SK-N-SH (cell line): Measurements from ENCODE around the gene FLRT1. TPM values are rescaled to one million over a fixed set of nuclear protein-coding genes. Genes with fewer than 3 reads are reported as not detected.

Source experiments
- CTCF ChIA-PET: fragments of 300-600, 350-600 bp; formaldehyde crosslinking; extraction: SDS; loops from one replicate; lab custom pipeline; 2021; lab: Yijun Ruan, JAX
- POLR2A ChIA-PET: fragments of 350-600 bp; sonication (Branson Sonifier 250); formaldehyde crosslinking; extraction: SDS; loops from one replicate; lab custom pipeline; 2020; ENCODE audit warnings: antibody characterized with exemption, inconsistent platforms; lab: Yijun Ruan, JAX
- DNase-seq: peaks from one replicate; pipeline ENCODE4 v3.0.0; 2012
- H2AFZ ChIP-seq: fragments of 200-600 bp; sonication (generic); 2 replicates; pipeline ENCODE4 v1.8.1; 2016; ENCODE audit warnings: antibody characterized with exemption, mild to moderate bottlenecking, low read depth
- H3F3A ChIP-seq: fragments of 200-600 bp; sonication (generic); replicated peaks from 2 replicates; pipeline ENCODE3; 2016; ENCODE audit warnings: antibody characterized with exemption, mild to moderate bottlenecking; ENCODE audit not compliant: insufficient read depth
- H3K27ac ChIP-seq, 2 experiments: fragments of 200-500 bp in 1 of 2; fragments of 200-600 bp in 1 of 2; sonication (Bioruptor generic) in 1 of 2; sonication (generic), shearing (Covaris generic) in 1 of 2; 2 replicates each; pipeline versions ENCODE4 v1.5.1 to v1.6.1; 2014 to 2016; ENCODE audit warnings: low read depth in 2 of 2, inconsistent platforms in 1 of 2, low read length in 1 of 2, mild to moderate bottlenecking in 1 of 2, mixed read lengths in 1 of 2
- H3K27me3 ChIP-seq: fragments of 200-600 bp; sonication (generic), shearing (Covaris generic); 2 replicates; pipeline ENCODE4 v1.6.1; 2016; ENCODE audit warnings: mixed run types; ENCODE audit not compliant: insufficient read depth
- H3K36me3 ChIP-seq, 2 experiments: fragments of 200-500 bp in 1 of 2; fragments of 200-600 bp in 1 of 2; sonication (Bioruptor generic) in 1 of 2; sonication (generic) in 1 of 2; replicated peaks in 1 of 2; 2 replicates each; pipeline versions ENCODE3 to v1.5.1; 2014 to 2016; ENCODE audit warnings: low read length in 1 of 2, mild to moderate bottlenecking in 1 of 2; ENCODE audit not compliant: insufficient read depth in 2 of 2, control insufficient read depth in 1 of 2
- H3K4me1 ChIP-seq, 2 experiments: fragments of 200-500 bp in 1 of 2; fragments of 200-600 bp in 1 of 2; sonication (Bioruptor generic) in 1 of 2; sonication (generic), shearing (Covaris generic) in 1 of 2; 2 replicates each; pipeline versions ENCODE4 v1.5.1 to v1.6.1; 2014 to 2016; ENCODE audit warnings: low read depth in 1 of 2, low read length in 1 of 2, mixed run types in 1 of 2; ENCODE audit not compliant: insufficient read depth in 2 of 2, control insufficient read depth in 1 of 2
- H3K4me2 ChIP-seq: fragments of 200-600 bp; sonication (generic), shearing (Covaris generic); 2 replicates; pipeline ENCODE4 v1.6.1; 2017; ENCODE audit warnings: mixed run types
- H3K4me3 ChIP-seq, 2 experiments: fragments of 200-500 bp in 1 of 2; fragments of 200-600 bp in 1 of 2; sonication (Bioruptor generic) in 1 of 2; sonication (generic), shearing (Covaris generic) in 1 of 2; 2 replicates each; pipeline versions ENCODE4 v1.5.1 to v1.8.1; 2014 to 2016; ENCODE audit warnings: low read depth in 2 of 2, inconsistent platforms in 1 of 2, low read length in 1 of 2, mild to moderate bottlenecking in 1 of 2, mixed read lengths in 1 of 2, moderate library complexity in 1 of 2
- H3K79me2 ChIP-seq: fragments of 200-600 bp; sonication (generic); 2 replicates; pipeline ENCODE4 v1.8.1; 2017; ENCODE audit warnings: mild to moderate bottlenecking; ENCODE audit not compliant: insufficient read depth
- H3K9ac ChIP-seq: fragments of 200-600 bp; sonication (generic); 2 replicates; pipeline ENCODE4 v1.6.1; 2017; ENCODE audit warnings: mixed run types
- H3K9me2 ChIP-seq: fragments of 200-600 bp; sonication (generic); 2 replicates; pipeline ENCODE4 v1.6.1; 2017; ENCODE audit warnings: mixed run types
- H3K9me3 ChIP-seq: fragments of 200-600 bp; sonication (generic); 2 replicates; pipeline ENCODE4 v1.6.1; 2017; ENCODE audit warnings: mixed run types, mild to moderate bottlenecking, moderate library complexity
- H4K20me1 ChIP-seq: fragments of 200-600 bp; sonication (generic); 2 replicates; pipeline ENCODE4 v1.6.1; 2017; ENCODE audit warnings: mild to moderate bottlenecking, mixed run types; ENCODE audit not compliant: insufficient read depth
- EP300 ChIP-seq, 2 experiments: IDR thresholded peaks; 2 replicates each; pipeline versions ENCODE4 v1.4.0 to v1.6.1; 2012; ENCODE audit warnings: borderline replicate concordance in 1 of 2, low read depth in 1 of 2, low read length in 1 of 2
- FOSL2 ChIP-seq: IDR thresholded peaks from 2 replicates; pipeline ENCODE4 v1.4.0; 2012; ENCODE audit warnings: low read depth, mild to moderate bottlenecking, moderate library complexity, borderline replicate concordance
- FOXJ3 ChIP-seq: sonication (generic); formaldehyde crosslinking; IDR thresholded peaks from 2 replicates; pipeline ENCODE4 v1.5.1; 2020; ENCODE audit warnings: mild to moderate bottlenecking, missing genetic modification reagents
- FOXM1 ChIP-seq: IDR thresholded peaks from 2 replicates; pipeline ENCODE4 v1.4.0; 2012; ENCODE audit warnings: low read depth, mild to moderate bottlenecking
- MXI1 ChIP-seq: IDR thresholded peaks from 2 replicates; pipeline ENCODE4 v1.6.1; 2012; ENCODE audit warnings: mild to moderate bottlenecking, low read depth, low read length, improper control_type of control experiment
- POLR2AphosphoS5 ChIP-seq: IDR thresholded peaks from 2 replicates; pipeline ENCODE4 v1.6.1; 2012; ENCODE audit warnings: low read depth, low read length
- RAD21 ChIP-seq: IDR thresholded peaks from 2 replicates; pipeline ENCODE4 v1.6.1; 2012; ENCODE audit warnings: mild to moderate bottlenecking, low read length
- TAF1 ChIP-seq: IDR thresholded peaks from 2 replicates; pipeline ENCODE4 v1.6.1; 2012; ENCODE audit warnings: low read depth, mild to moderate bottlenecking, low read length, moderate library complexity, borderline replicate concordance
- TEAD4 ChIP-seq: IDR thresholded peaks from 2 replicates; pipeline ENCODE4 v1.4.0; 2012; ENCODE audit warnings: mild to moderate bottlenecking, borderline replicate concordance; ENCODE audit not compliant: insufficient read depth
- WGBS: methylation state at CpG from one replicate; pipeline ENCODE4 v1.1.6; 2017; ENCODE audit warnings: low lambda C conversion rate; 5-methylcytosine and 5-hydroxymethylcytosine counted together
- polyA plus RNA-seq, 3 experiments: library from polyadenylated mRNA; depleted of rRNA; stranded (reverse); fragments of >200 nt; gene quantifications; 2 replicates each; pipeline ENCODE4 v1.2.3, GENCODE V29; 2012
- TF ChIP-seq, protein P1 (sequence below): fragments of 150-350 bp; IDR thresholded peaks from 2 replicates; pipeline ENCODE4 v1.6.1; 2017; ENCODE audit warnings: antibody characterized with exemption, low read length, low read depth, borderline replicate concordance

FLRT1 gene
- polyA plus RNA-seq, 1 of the 3 experiments (the other 2 are of a cell fraction), result 0.03 TPM

DNA sequence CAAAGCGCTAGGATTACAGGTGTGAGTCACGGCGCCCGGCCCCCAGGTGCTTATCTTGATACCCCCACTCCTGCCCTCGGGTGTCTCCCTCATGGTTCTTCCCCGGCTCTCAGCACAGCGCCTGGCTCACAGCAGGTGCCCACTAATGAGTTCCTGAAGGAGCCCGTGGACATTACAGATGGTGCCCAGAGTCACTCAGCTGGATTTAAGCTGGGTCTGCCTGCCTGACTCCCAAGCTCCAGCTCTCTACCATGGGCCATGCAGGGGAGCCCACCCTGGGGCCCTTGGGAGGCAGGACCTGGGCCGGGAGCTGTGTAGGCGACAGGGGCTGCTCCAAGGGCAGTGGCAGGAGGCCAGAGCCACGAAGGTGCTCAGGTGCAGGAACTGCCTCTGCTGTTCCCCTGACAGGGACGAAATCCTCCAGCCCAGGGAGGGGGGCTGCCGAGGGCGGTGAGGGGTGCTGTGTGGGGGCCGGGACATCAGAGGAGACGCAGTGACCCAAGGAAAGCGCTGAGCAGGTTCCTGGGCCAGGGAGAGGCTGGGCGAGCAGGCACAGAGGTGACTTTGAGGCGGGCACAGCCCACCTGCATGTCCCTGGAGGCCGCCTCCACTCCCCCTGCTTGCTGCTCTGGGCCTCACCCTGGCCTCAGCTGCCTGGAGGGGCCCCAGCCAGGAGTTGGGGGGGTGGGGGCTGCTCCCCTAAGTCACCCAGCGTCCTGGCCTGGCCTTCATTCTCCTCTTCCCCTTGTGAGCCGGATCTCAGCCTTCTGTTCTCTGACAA is 14.6 kb upstream of the FLRT1 start:
- TF ChIP-seq TAF1 (no peak), MXI1 (no peak), FOXM1 (no peak)
- Histone ChIP-seq H3K79me2 (no peaks in the 10 kb centered on the region), H3K9me2 (no peaks in the 10 kb centered on the region), H3K9ac (no peak overlapping the region), H3K4me3 (no peak overlapping the region), H3K4me2 (no peak overlapping the region), H2AFZ (no peak overlapping the region), H3K27me3 (no peaks in the 10 kb centered on the region), H3K27ac (no peak overlapping the region), H3K9me3 (no peaks in the 10 kb centered on the region), H3K4me1 (peaks cover 0 to 52% of the 10 kb centered on the region in 2 experiments; a peak in 1 of 4 replicates), H3F3A (no peaks in the 10 kb centered on the region), H3K36me3 (no peaks in the 10 kb centered on the region), H4K20me1 (peaks cover 5% of the 10 kb centered on the region; the same call in 1 of the 2 replicates)
- no peak for DNase-seq
- CTCF ChIA-PET, result interaction anchor here (1.6 kb wide), 1 partner anchor 19 kb away, joined by 5 read pairs; no protein-coding TSS in a partner anchor
- WGBS, result 81% methylated on average over 9 of the region's 22 CpGs
- POLR2A ChIA-PET, result interaction anchor here (1.6 kb wide), 1 partner anchor 16 kb away, joined by 5 read pairs; no protein-coding TSS in a partner anchor

DNA sequence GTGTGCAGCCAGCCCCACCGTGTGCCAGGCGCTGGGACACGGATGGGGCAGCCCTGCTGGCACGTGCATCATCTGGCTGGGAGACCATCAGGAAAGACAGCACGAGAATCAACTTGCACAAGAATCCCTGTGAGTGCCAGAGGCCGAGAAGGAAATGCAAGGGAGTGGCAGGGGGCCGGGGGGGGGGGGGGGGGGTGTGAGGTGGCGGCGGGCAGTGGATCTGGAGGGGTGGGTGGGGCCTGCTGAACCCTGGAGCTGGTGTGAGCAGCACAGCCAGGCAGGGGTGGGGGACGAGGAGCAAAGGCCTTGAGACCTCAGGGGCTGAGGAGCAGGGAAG is 14.0 kb upstream of the FLRT1 start:
- no peak overlapping the region for H3K4me3 ChIP-seq
- no peaks in the 10 kb centered on the region for H3K36me3 ChIP-seq
- H3K27me3 ChIP-seq, result no peaks in the 10 kb centered on the region
- 75% methylated on average over 8 of the region's 10 CpGs for WGBS
- no peaks in the 10 kb centered on the region for H3K9me3 ChIP-seq
- no peak overlapping the region for H2AFZ ChIP-seq
- no peak overlapping the region for H3K27ac ChIP-seq
- H3K79me2 ChIP-seq, result no peaks in the 10 kb centered on the region
- POLR2A ChIA-PET, result interaction anchor here (1.6 kb wide), 1 partner anchor 16 kb away, joined by 5 read pairs; no protein-coding TSS in a partner anchor
- H3K4me1 ChIP-seq, result peaks cover 0 to 52% of the 10 kb centered on the region in 2 experiments; a peak in 1 of 4 replicates
- H3K9ac ChIP-seq, result no peak overlapping the region
- CTCF ChIA-PET, result no interaction called here
- DNase-seq, result no peak
- no peaks in the 10 kb centered on the region for H3F3A ChIP-seq
- H4K20me1 ChIP-seq, result peaks cover 5% of the 10 kb centered on the region; the same call in 1 of the 2 replicates
- no peaks in the 10 kb centered on the region for H3K9me2 ChIP-seq
- TF ChIP-seq RAD21, result peak; percentile 48
- no peak for TF ChIP-seq TAF1
- 0 out of 2 replicates have a peak, but pooled peaks have one; percentile 25 for TF ChIP-seq MXI1
- TF ChIP-seq FOSL2, result no peak
- TF ChIP-seq POLR2AphosphoS5, result no peak
- no peak overlapping the region for H3K4me2 ChIP-seq

DNA sequence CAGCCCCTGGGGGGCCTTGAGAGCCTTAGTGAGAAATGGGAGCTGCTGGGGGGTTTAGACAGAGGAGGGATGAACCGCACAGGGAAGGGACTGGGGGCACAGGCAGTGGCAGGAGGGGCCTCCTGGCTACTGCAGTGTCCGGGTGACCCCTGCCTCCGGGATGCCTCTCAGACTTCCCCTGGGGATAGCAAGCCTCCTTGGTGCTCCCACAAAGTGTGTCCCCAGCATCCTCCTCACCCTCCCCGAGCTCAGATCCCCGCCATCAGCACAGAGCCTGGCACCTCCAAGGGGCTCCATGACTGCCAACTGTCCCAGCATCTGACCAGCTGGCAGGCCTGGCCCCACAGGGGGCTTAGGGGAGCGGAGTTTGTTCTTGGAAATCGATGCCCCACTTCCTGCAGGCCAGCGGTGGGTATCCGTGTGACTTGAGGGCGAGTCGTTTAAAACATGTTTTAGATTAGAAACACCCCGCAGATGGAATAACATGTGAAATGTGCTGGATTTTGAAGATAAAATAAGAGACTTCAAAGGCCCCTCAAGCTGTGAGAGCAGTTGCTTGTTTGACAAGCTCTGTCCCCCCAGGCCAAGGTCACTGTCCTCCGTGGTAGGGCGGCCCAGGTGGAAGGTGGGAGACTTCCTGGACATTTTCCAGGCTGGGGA is 13.5 kb upstream of the FLRT1 start:
- no peak overlapping the region for H3K4me2 ChIP-seq
- H3K27ac ChIP-seq, result 0 out of 4 replicates have a peak overlapping the region, but pooled peaks of 1 of the 2 experiments have one; percentile 23

More for the DNA sequence above, 13.5 kb upstream of the FLRT1 start:
- Histone ChIP-seq H3K4me3 (no peak overlapping the region), H3K79me2 (no peaks in the 10 kb centered on the region), H3K36me3 (no peaks in the 10 kb centered on the region), H3K9me3 (no peaks in the 10 kb centered on the region), H4K20me1 (0 out of 2 replicates have a peak, but pooled peaks cover 2% of the 10 kb centered on the region), H3K4me1 (peaks cover 0 to 50% of the 10 kb centered on the region in 2 experiments; a peak in 1 of 4 replicates), H3K9ac (no peak overlapping the region), H3F3A (no peaks in the 10 kb centered on the region), H2AFZ (no peak overlapping the region), H3K9me2 (no peaks in the 10 kb centered on the region), H3K27me3 (no peaks in the 10 kb centered on the region)
- TF ChIP-seq, protein P1, sequence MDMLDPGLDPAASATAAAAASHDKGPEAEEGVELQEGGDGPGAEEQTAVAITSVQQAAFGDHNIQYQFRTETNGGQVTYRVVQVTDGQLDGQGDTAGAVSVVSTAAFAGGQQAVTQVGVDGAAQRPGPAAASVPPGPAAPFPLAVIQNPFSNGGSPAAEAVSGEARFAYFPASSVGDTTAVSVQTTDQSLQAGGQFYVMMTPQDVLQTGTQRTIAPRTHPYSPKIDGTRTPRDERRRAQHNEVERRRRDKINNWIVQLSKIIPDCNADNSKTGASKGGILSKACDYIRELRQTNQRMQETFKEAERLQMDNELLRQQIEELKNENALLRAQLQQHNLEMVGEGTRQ, result no peak
- no peak for TF ChIP-seq MXI1
- TF ChIP-seq EP300 (IDR thresholded peaks at IDR 0.05; ENCODE audit: borderline replicate concordance in 1 of 2, low read depth in 1 of 2, low read length in 1 of 2), result 0 out of 4 replicates have a peak, but pooled peaks of 1 of the 2 experiments have one; percentile 11
- no peak for TF ChIP-seq TEAD4
- no peak for TF ChIP-seq FOXJ3 (CRISPR knock-in tag)
- WGBS, result 82% methylated on average over 14 of the region's 14 CpGs
- ChIA-PET POLR2A (interaction anchor here (1.6 kb wide), 1 partner anchor 15 kb away, joined by 5 read pairs; no protein-coding TSS in a partner anchor), CTCF (no interaction called here)
- DNase-seq, result no peak
